Fibroblast of mammary gland (primary cell): ENCODE measurements around the gene HILPDA.
A peak's percentile ranks its signal among the peaks of the same experiment; 100 is the strongest.
"Not testable (repeated sequence)": the region's sequence is repeated elsewhere in the genome, so short reads cannot be mapped to it uniquely, and the experiment has no call there.

Source experiments
- DNase-seq: peaks from one replicate; pipeline ENCODE4 v3.0.0-alpha.2; 2010; ENCODE audit warnings: low read depth
- H3K4me3 ChIP-seq: 2 replicates; pipeline ENCODE4 v1.5.1; 2011; ENCODE audit warnings: low read depth, mild to moderate bottlenecking, low read length, moderate library complexity; ENCODE audit not compliant: control insufficient read depth
- TF ChIP-seq, protein P1 (sequence below): conservative IDR thresholded peaks from 2 replicates; pipeline ENCODE4 v1.5.1; 2011; ENCODE audit warnings: low read depth, low read length, inconsistent platforms; ENCODE audit not compliant: control insufficient read depth, insufficient read depth

Gene HILPDA

GRCh38 chr7:128462460-128462859 lies 6.8 kb downstream of the HILPDA start:
- H3K4me3 ChIP-seq = no peak overlapping the region
- TF ChIP-seq, protein P1, sequence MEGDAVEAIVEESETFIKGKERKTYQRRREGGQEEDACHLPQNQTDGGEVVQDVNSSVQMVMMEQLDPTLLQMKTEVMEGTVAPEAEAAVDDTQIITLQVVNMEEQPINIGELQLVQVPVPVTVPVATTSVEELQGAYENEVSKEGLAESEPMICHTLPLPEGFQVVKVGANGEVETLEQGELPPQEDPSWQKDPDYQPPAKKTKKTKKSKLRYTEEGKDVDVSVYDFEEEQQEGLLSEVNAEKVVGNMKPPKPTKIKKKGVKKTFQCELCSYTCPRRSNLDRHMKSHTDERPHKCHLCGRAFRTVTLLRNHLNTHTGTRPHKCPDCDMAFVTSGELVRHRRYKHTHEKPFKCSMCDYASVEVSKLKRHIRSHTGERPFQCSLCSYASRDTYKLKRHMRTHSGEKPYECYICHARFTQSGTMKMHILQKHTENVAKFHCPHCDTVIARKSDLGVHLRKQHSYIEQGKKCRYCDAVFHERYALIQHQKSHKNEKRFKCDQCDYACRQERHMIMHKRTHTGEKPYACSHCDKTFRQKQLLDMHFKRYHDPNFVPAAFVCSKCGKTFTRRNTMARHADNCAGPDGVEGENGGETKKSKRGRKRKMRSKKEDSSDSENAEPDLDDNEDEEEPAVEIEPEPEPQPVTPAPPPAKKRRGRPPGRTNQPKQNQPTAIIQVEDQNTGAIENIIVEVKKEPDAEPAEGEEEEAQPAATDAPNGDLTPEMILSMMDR = no peak
- no peak for DNase-seq

- H3K4me3 ChIP-seq, DNase-seq: not testable (repeated sequence)
Observed at GRCh38 chr7:128463345-128463744, 7.7 kb downstream of the HILPDA start.

- DNase-seq, H3K4me3 ChIP-seq: not testable (repeated sequence)
Observed at GRCh38 chr7:128463933-128464332, 8.3 kb downstream of the HILPDA start.

DNA sequence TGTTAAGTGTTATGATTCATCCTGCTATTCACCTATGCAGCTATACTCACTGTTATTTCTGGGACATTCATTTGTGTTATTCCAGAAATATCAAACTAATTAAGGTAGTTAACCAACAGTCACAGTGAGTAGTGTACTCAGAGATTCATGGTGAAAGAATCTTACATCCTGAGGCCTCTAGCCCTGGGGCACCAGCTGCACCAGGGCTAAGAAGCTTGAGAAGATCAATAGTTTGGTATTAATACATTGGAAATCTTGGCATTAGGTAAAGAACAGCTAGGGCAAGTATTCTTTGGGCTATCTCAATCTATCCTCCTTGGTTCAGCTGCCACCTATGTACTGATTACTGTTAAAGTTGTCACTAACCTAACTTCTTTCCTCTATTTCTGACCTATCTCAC lies 11.2 kb downstream of the HILPDA start:
- not testable (repeated sequence) for H3K4me3 ChIP-seq, DNase-seq

GRCh38 chr7:128476402-128477335 lies 21.0 kb downstream of the HILPDA start, which contains the start of gene METTL2B:
Gene METTL2B, plus strand, starts transcription at chr7:128476748. Its CDS starts 18 bp downstream, at chr7:128476766.
- TF ChIP-seq, protein P1 = peak; percentile 26
- peak within 1 kb of the TSS; percentile 75 for H3K4me3 ChIP-seq
- DNase-seq = peak; percentile 84

DNA sequence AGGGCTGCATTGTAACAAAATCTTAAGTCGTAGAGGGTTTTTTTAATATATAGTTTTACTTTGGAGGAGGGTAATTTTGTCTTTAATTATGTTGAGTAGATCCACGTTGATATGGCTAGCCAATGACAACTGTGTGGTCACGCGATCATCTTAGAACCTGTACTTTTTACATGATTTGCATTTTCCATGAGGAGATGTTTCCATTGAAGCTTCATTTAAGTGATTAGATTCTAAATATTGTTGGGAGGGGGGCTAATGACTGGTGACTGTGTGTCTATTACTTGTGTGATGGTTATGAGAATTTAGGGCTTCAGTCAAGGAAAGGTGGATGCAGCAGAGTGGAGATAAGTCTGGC lies 21.6 kb downstream of the HILPDA start:
- DNase-seq = not testable (repeated sequence)
- peak overlapping the region; percentile 75 for H3K4me3 ChIP-seq

DNA sequence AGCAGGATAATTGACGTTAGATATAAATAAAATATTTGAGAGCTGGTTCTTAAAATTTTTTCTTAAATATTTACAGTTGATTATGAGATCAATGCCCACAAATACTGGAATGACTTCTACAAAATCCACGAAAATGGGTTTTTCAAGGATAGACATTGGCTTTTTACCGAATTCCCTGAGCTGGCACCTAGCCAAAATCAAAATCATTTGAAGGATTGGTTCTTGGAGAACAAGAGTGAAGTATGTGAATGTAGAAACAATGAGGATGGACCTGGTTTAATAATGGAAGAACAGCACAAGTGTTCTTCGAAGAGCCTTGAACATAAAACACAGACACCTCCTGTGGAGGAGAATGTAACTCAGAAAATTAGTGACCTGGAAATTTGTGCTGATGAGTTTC lies 23.4 kb downstream of the HILPDA start:
- H3K4me3 ChIP-seq, DNase-seq: not testable (repeated sequence)

DNA sequence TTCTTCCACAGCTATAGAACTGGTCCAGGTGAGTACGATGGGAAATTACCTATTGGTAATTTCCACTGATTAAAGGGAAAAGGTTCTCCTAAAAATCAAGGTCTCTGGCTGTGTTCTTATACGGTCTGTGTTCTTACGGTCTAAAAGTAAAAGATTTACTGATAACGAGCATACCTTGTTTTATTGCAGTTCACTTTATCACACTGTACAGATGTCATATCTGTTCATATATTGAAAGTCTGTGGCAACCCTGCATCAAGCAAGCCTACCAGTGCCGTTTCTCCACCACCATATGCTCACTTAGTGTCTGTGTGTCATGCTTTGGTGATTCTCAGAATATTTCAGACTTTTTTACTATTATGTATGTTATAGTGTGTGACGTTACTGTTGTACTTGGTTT lies 32.5 kb downstream of the HILPDA start:
- not testable (repeated sequence) for H3K4me3 ChIP-seq, DNase-seq

GRCh38 chr7:128497405-128497804 lies 41.7 kb downstream of the HILPDA start:
- TF ChIP-seq, protein P1 = no peak
- no peak overlapping the region for H3K4me3 ChIP-seq
- no peak for DNase-seq

GRCh38 chr7:128505416-128505815 lies 49.7 kb downstream of the HILPDA start:
- DNase-seq, H3K4me3 ChIP-seq: not testable (repeated sequence)

- not testable (repeated sequence) for DNase-seq
Observed at GRCh38 chr7:128506819-128507218, 51.1 kb downstream of the HILPDA start.

DNA sequence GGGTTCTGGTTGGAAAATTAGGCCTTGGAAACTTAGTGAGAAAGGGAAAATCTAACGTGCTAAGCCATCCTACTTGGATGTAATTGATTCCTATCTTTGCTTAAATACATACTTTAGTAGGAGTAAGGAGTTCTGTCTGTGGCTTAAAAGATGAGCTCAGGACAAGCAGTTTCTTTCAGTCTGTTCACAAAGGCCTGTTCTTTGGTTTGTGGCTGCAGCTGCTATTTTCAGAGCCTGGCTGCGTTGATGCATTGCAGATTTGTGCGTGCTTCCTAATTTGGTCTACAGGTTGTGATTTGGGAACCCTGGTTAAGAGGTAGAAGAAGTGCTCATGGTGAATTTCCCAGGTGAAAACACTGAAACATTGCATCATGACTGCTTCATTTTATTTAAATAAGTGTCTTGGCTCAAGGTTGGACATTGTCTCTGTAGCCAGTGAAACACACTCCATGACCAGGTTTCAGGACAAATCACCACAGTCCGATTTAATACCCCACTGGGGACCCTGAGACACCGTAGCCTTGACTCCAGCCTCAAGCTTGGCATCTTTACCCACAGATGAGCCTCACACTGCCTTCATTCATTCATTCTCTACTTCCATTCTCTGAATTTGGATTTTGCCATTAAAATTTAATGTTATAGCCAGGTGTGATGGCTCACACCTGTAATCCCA lies 51.8 kb downstream of the HILPDA start:
- DNase-seq, H3K4me3 ChIP-seq: not testable (repeated sequence)

More at GRCh38 chr7:128506819-128507218, 51.1 kb downstream of the HILPDA start:
- not testable (repeated sequence) for H3K4me3 ChIP-seq
